GM21390 (cell line): ENCODE measurements around the gene CBLN1.
"Not testable (repeated sequence)": the region's sequence is repeated elsewhere in the genome, so short reads cannot be mapped to it uniquely, and the experiment has no call there.

Experiments
- ATAC-seq: cut with Tn5 transposase; IDR thresholded peaks from one replicate; pipeline ENCODE4 v1.9.1; 2021; ENCODE audit not compliant: unreplicated experiment

The CBLN1 gene

GRCh38 chr16:49277766-49278566, 3.7 kb downstream of the CBLN1 start:
- no peak for ATAC-seq

- ATAC-seq: no peak
These were observed 4.3 kb downstream of the CBLN1 start for GRCh38 chr16:49277386-49277742.

GRCh38 chr16:49276646-49277385, 4.8 kb downstream of the CBLN1 start:
- ATAC-seq: no peak

- ATAC-seq: no peak
These were observed 5.8 kb downstream of the CBLN1 start for GRCh38 chr16:49275870-49276269.

- ATAC-seq: no peak
These were observed 6.4 kb downstream of the CBLN1 start for GRCh38 chr16:49275050-49275730.

- ATAC-seq: no peak
These were observed 7.0 kb downstream of the CBLN1 start for GRCh38 chr16:49274591-49274990.

- ATAC-seq: no peak
These were observed 7.9 kb downstream of the CBLN1 start for GRCh38 chr16:49273771-49274170.

GRCh38 chr16:49271363-49271762, 10.3 kb downstream of the CBLN1 start:
- no peak for ATAC-seq

GRCh38 chr16:49269201-49269600, 12.4 kb downstream of the CBLN1 start:
- no peak for ATAC-seq

GRCh38 chr16:49268667-49269066, 13.0 kb downstream of the CBLN1 start:
- no peak for ATAC-seq

GRCh38 chr16:49262501-49262900, 19.1 kb downstream of the CBLN1 start:
- ATAC-seq: no peak

- ATAC-seq: no peak
These were observed 19.7 kb downstream of the CBLN1 start for GRCh38 chr16:49261930-49262329.

- no peak for ATAC-seq
These were observed 20.6 kb downstream of the CBLN1 start for GRCh38 chr16:49260956-49261530.

GRCh38 chr16:49260253-49260652, 21.4 kb downstream of the CBLN1 start:
- no peak for ATAC-seq

GRCh38 chr16:49259330-49259729, 22.3 kb downstream of the CBLN1 start:
- no peak for ATAC-seq

- ATAC-seq: no peak
These were observed 30.9 kb downstream of the CBLN1 start for GRCh38 chr16:49250689-49251088.

GRCh38 chr16:49248227-49248626, 33.4 kb downstream of the CBLN1 start:
- no peak for ATAC-seq

GRCh38 chr16:49236216-49236615, 45.4 kb downstream of the CBLN1 start:
- ATAC-seq: no peak

GRCh38 chr16:49228335-49228734, 53.3 kb downstream of the CBLN1 start:
- ATAC-seq: not testable (repeated sequence)
